Right cardiac atrium (tissue), 5 donors: ENCODE measurements around the gene SPRY2. TPM values are rescaled to one million over a fixed set of nuclear protein-coding genes. Genes with fewer than 3 reads are reported as not detected.
"Not testable (repeated sequence)": the region's sequence is repeated elsewhere in the genome, so short reads cannot be mapped to it uniquely, and the experiment has no call there.

Experiments
- ATAC-seq, 2 donors: fragments of 200-7000 bp; cut with Tn5 transposase; one replicate each; pipeline versions ENCODE4 v1.8.0 to v1.9.1; 2020; ENCODE audit warnings: moderate library complexity in 2 of 2, mild to moderate bottlenecking in 1 of 2
- DNase-seq, 3 donors: peaks; one replicate each; pipeline ENCODE4 v3.0.0-alpha.2; 2020
- H3K27ac ChIP-seq: one replicate; pipeline ENCODE4 v1.5.1; 2013; ENCODE audit warnings: mild to moderate bottlenecking, low read length, control low read depth, moderate library complexity
- H3K27me3 ChIP-seq: one replicate; pipeline ENCODE4 v1.6.1; 2013; ENCODE audit not compliant: control insufficient read depth, insufficient read depth
- H3K4me1 ChIP-seq: one replicate; pipeline ENCODE4 v1.6.1; 2013; ENCODE audit warnings: low read length; ENCODE audit not compliant: control insufficient read depth, insufficient read depth
- H3K4me3 ChIP-seq: one replicate; pipeline ENCODE4 v1.5.1; 2013; ENCODE audit warnings: low read length, control low read depth
- H3K9me3 ChIP-seq: one replicate; pipeline ENCODE4 v1.6.1; 2013; ENCODE audit warnings: low read length; ENCODE audit not compliant: control insufficient read depth
- WGBS: extraction: QIAGEN DNeasy Blood & Tissue Kit; methylation state at CpG from one replicate; pipeline ENCODE4 v1.1.7; 2013; 5-methylcytosine and 5-hydroxymethylcytosine counted together
- intact Hi-C, 4 donors: fragments of 100-400 bp; cut with DNase I; formaldehyde crosslinking; loops; one replicate each; pipeline versions ENCODE4 v1.11.0 to v1.14.0; 2022 to 2023
- polyA plus RNA-seq: library from polyadenylated mRNA; stranded (reverse); fragments of 200-250 nt; gene quantifications from one replicate; pipeline ENCODE4 v1.2.3, GENCODE V29; 2013
- total RNA-seq, 4 donors: library from RNA; stranded (reverse); fragmentation: NEBNext Ultra II Directional; extraction: Animal tissue kit (Norgen Biotek cat#: 25700); gene quantifications; one replicate each; pipeline ENCODE4 v1.2.1, GENCODE V29; 2021
- donor health status: healthy with polysubstance abuse.
- donor health status: DM: no; HTN: yes; CAD: no.
- donor health status: DM: no; HTN: no; CAD: no.
- donor health status: DM: no; HTN: yes; CAD: no; lungs with severe emphysema.
- donor health status: DM: yes; HTN: yes; CAD: no.

The SPRY2 gene
- total and polyA plus RNA-seq, 5 donors: 23.2 to 37.7 (median 35.2) TPM

DNA sequence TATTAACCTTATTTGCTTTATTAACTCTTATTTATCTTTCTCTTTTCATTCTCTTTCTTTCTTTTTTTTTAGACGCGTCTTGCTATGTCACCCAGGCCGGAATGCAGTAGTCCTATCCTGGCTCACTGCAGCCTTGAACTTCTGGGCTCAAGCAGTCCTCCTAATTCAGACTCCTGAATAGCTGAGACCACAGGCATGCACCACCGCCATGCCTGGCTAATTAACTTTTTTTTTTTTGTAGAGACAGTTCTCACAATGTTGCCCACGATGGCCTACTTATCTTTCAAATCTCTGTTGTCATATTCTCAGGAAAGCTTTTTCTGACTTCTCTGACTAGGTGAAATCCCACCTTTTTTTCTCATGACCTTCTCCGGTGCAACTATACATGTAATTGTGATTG lies 7.8 kb upstream of the SPRY2 start:
- Histone ChIP-seq H3K4me3 (no peak overlapping the region), H3K4me1 (no peaks in the 10 kb centered on the region), H3K27me3 (no peaks in the 10 kb centered on the region), H3K27ac (no peak overlapping the region), H3K9me3 (no peaks in the 10 kb centered on the region)
- WGBS: 94% methylated on average over 6 of the region's 6 CpGs
- intact Hi-C loops: loop anchor here in 2 of 4 donors (10.0 kb wide), 2 partner anchors 574 to 674 kb away; no protein-coding TSS in a partner anchor
- ATAC-seq: no peak
- DNase-seq: no peak

DNA sequence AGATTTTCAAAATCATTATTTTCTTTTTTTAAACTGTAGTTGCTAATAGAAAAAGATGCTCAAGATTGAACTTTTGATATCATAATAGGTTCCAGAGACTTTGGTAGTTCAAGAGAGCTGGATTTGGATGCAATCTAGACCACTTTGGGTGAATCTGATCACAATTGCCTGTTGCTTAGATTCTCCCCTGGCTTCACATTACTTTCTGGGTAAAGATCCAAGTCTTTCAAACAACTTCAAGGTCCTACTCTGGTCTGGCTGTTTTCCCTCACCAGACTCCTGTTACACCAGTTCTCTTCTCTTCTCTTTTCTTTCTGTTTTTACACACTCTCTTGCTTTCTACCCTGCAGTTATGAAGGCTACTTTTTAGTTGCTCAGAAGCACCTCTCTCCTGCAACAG lies 7.4 kb upstream of the SPRY2 start:
- intact Hi-C loops: loop anchor here in 2 of 4 donors (10.0 kb wide), 2 partner anchors 574 to 674 kb away; no protein-coding TSS in a partner anchor
- ATAC-seq: no peak
- DNase-seq: no peak
- H3K9me3 ChIP-seq: no peaks in the 10 kb centered on the region
- no peak overlapping the region for H3K4me3 ChIP-seq
- H3K4me1 ChIP-seq: no peaks in the 10 kb centered on the region
- no peaks in the 10 kb centered on the region for H3K27me3 ChIP-seq
- no peak overlapping the region for H3K27ac ChIP-seq

DNA sequence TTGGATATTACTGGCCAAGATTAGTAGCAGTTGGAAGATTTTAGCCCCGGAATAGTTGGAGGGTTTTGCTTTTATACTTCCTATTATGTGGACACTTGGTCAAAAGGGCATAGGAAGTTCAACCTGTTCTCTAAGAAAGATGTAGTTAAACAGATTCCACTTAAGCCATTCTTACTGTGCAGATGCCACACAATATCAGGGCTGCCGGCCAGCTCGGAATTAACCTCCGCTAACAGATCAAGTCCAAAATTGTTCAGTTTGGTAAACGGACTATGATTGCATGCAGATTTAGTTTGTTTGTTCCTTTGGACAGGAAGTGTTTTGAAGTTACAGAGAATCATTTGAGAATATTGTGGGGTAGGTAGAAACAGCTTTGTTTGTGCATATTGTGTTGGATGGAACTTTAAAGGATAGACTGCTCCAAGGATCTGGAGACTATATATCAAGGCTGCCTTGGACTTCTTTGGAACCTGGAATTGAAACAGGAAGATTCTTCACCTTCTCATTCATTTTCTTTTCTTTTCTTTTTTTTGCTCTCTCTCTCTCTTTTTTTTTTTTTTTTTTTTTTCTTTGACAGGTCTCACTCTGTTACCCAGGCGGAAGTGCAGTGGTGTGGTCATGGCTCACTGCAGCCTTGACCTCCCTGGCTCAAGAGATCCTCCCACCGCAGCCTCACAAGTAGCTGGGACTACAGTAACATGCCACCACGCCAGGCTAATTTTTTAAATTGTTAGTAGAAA lies 5.0 kb upstream of the SPRY2 start:
- ATAC-seq (no peak), DNase-seq (no peak)
- 60% methylated on average over 8 of the region's 8 CpGs for WGBS
- H3K4me3 ChIP-seq: no peak overlapping the region
- H3K9me3 ChIP-seq: no peaks in the 10 kb centered on the region
- no peaks in the 10 kb centered on the region for H3K4me1 ChIP-seq
- intact Hi-C loops: loop anchor here in 2 of 4 donors (10.0 kb wide), 2 partner anchors 571 to 671 kb away; no protein-coding TSS in a partner anchor
- no peaks in the 10 kb centered on the region for H3K27me3 ChIP-seq
- no peak overlapping the region for H3K27ac ChIP-seq

DNA sequence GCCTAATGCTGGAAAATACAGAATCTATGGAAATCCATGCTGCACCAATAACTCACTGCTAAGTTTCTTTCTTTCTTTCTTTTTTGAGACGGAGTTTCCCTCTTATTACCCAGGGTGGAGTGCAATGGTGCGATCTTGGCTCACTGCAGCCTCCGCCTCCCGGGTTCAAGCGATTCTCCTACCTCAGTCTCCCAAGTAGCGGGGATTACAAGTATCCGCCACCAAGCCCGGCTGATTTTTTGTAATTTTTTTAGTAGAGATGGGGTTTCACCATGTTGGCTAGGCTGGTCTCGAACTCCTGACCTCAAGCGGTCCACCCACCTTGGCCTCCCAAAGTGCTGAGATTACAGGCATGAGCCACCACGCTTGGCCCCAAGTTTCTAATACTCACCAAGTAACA lies 3.1 kb upstream of the SPRY2 start:
- not testable (repeated sequence) for H3K27ac ChIP-seq, ATAC-seq

DNA sequence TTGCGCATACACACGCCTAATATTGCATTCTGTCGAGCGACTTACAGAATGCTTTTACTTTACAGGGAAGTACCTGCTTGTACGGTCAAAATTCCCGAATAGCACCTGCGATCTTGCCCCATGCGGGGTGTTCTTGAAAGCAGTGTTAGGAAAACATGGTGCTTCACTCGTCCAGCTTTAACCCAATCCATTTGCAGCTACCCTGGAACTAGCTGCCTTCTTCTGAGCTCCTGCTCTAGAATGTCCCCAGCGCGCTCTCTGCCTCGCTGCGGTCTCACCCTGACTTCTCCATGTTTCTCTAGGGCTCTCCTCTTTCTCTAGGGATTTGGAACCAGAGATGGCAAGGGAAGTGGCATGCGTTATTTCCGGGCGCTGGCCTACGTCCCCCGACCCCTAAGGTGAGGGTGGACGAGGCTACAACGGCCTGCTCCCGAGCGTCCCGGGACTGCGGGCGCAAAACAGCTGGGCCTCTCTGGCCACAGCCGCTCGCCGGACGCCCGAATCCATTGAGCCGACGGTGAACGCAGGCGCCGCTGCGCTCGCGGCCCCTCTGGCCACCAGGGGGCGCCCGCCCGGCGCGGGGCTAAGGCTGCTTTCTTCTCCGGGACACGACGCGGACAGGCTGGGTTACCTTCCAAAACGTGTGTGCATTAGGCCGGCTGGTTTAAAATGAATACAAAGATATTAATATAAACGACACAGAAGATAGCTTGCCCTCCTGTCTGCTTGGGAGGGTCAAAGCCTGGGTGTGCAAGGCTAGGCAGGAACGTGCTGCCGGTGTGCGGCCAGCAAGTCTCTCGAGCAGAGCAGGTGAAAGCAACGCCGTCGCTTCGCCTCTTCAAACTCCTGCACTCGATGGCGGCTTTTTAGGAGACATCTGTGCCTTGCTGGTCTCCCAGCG lies 1.8 kb upstream of the SPRY2 start:
- H3K27ac ChIP-seq: peak overlapping the region; percentile 99
- H3K4me3 ChIP-seq: peak overlapping the region; percentile 94
- no peaks in the 10 kb centered on the region for H3K4me1 ChIP-seq
- no peaks in the 10 kb centered on the region for H3K9me3 ChIP-seq
- under 1% methylated on average over 61 of the region's 61 CpGs for WGBS
- ATAC-seq (peak; percentile 58 to 66), DNase-seq (peak; percentile 83 to 94 (median 94))
- intact Hi-C loops: loop anchor here in 3 of 4 donors (5.0 to 10.0 kb wide), 3 partner anchors 210 to 668 kb away; no protein-coding TSS in a partner anchor
- no peaks in the 10 kb centered on the region for H3K27me3 ChIP-seq

More for the DNA sequence above, 3.1 kb upstream of the SPRY2 start:
- 95% methylated on average over 11 of the region's 11 CpGs for WGBS
- H3K4me3 ChIP-seq, H3K9me3 ChIP-seq, DNase-seq, H3K27me3 ChIP-seq, H3K4me1 ChIP-seq: not testable (repeated sequence)
- intact Hi-C loops: loop anchor here in 3 of 4 donors (5.0 to 10.0 kb wide), 3 partner anchors 212 to 669 kb away; no protein-coding TSS in a partner anchor

DNA sequence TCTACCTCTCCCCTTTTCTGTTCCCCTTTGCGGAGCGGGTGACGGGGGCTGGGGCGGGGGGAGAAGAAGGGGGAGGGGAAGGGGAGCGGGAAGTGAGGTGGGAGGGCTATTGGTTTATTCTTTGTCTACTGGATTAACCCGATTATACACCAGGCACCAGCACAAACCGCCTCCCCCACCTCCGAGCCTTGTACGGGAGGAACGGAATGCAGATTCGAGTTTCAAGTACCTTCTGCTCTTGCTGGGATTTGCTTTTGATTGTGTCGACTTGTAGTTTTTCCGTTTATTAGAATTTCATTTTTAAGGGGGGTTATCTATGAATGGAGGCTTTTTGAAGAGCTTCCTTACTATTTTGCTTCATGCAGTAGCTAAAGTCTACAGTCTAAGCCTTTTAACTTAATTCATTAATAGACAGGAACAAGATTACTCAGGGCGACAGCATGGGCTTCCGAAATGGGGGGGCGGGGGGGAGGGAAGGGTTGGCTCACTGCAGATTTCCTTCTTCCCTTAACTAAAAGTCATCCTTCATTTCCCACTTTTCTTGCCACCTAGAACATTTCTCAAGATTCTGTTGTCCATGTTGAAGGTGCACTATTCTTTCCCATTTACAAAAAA lies 937 bp upstream of the SPRY2 start:
- DNase-seq: peak; percentile 53 to 82 (median 72)
- ATAC-seq: no peak
- intact Hi-C loops: loop anchor here in 3 of 4 donors (5.0 to 10.0 kb wide), 3 partner anchors 210 to 667 kb away; no protein-coding TSS in a partner anchor
- WGBS: under 1% methylated on average over 16 of the region's 16 CpGs
- Histone ChIP-seq H3K27me3 (no peaks in the 10 kb centered on the region), H3K27ac (peak overlapping the region; percentile 99), H3K4me1 (no peaks in the 10 kb centered on the region), H3K9me3 (no peaks in the 10 kb centered on the region), H3K4me3 (peak overlapping the region; percentile 94)

DNA sequence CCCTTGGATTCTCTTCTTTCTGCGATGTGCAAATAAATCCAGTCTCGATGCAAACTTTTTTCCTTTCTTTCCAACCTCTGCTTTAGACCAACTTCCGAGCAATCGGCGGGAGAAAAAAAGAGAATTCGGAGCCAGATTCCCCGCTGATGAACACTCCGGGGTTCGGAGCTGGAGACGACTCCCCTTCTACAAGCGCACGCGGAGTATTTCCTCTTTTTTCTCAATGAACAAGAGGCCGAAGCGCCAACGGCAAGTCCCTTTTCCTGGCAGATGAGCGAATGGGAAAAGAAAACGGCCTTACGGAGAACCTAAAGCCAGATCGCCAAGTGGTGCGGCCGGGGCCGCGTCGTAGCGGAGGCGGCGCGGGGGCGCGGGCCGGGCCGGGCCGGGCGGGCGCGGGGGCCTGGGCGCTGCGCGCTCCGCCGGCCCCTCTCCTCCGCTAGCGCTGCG lies 250 bp downstream of the SPRY2 start:
- Histone ChIP-seq H3K27ac (peak overlapping the region; percentile 95), H3K9me3 (no peaks in the 10 kb centered on the region), H3K4me3 (peak overlapping the region; percentile 94), H3K27me3 (no peaks in the 10 kb centered on the region), H3K4me1 (no peaks in the 10 kb centered on the region)
- WGBS: under 1% methylated on average over 45 of the region's 45 CpGs
- intact Hi-C loops: loop anchor here in 3 of 4 donors (5.0 to 10.0 kb wide), 3 partner anchors 208 to 666 kb away; no protein-coding TSS in a partner anchor
- no peak for ATAC-seq
- no peak for DNase-seq

DNA sequence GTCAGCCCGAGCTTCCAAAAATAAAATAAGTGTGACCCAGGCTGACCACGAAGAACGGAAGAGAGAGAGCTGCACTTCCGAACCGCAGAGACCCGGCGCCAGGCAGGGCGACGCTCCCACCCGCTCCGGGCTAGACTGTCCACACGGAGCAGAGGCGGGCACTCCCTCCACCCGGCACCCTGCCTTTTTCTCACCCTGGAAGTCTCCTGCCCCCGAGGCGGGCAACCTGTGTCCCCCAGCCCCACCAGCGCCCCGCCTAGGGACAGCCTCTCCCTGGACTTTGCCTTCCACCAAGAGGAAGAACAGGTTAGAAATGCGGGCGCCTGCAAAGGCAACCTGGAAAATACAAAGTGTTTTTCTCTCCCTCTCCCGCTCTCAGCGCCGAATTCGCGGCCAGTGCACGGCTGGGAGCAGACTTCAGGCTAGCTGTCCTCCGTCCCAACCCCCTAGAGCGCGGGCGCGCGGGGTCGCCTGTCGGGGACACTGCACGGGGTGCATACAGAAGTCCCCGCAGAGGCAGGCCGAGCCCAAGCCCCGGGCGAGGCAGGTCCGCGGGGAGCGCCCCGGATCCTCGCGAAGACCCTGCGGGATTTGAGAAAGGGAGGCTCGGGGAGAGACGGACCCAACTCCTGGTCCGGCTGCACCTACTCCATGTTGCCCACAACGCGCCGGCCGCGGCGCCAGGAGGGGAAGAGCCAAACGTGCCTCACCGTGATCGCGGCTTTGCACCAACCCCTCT lies 845 bp downstream of the SPRY2 start:
- Histone ChIP-seq H3K27me3 (no peaks in the 10 kb centered on the region), H3K9me3 (no peaks in the 10 kb centered on the region), H3K4me1 (no peaks in the 10 kb centered on the region), H3K27ac (peak overlapping the region; percentile 95), H3K4me3 (peak overlapping the region; percentile 94)
- DNase-seq (peak; percentile 53 to 84 (median 84)), ATAC-seq (peak; percentile 52 to 58)
- under 1% methylated on average over 59 of the region's 59 CpGs for WGBS
- intact Hi-C loops: loop anchor here (5.0 to 10.0 kb wide), 5 partner anchors 205 to 665 kb away; no protein-coding TSS in a partner anchor

DNA sequence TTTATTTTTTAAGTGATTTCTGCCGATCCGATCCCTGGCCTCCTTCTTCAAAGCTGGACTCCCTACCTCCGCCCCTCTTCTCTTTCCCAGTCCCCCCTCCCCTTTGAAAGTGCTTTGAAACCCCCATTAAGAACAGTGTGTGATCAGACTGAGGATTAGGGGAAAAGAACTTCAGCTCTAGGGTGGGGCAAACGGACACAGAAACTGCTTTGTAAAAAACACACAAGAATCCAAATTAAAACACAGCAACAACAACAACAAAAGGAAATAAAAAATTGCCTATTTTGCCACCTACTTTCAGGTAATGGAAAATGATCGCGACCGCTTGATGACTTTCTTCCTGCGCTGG lies 1.4 kb downstream of the SPRY2 start:
- no peaks in the 10 kb centered on the region for H3K9me3 ChIP-seq
- peak overlapping the region; percentile 95 for H3K27ac ChIP-seq
- H3K4me3 ChIP-seq: peak overlapping the region; percentile 94
- no peaks in the 10 kb centered on the region for H3K4me1 ChIP-seq
- intact Hi-C loops: loop anchor here in 3 of 4 donors (5.0 to 10.0 kb wide), 4 partner anchors 205 to 665 kb away; no protein-coding TSS in a partner anchor
- 1% methylated on average over 8 of the region's 8 CpGs for WGBS
- H3K27me3 ChIP-seq: no peaks in the 10 kb centered on the region
- no peak for DNase-seq
- ATAC-seq: no peak
